Glomerular visceral epithelial cell (primary cell): ENCODE data around the gene NRROS.
A peak's percentile ranks its signal among the peaks of the same experiment; 100 is the strongest.
"Not testable (repeated sequence)": the region's sequence is repeated elsewhere in the genome, so short reads cannot be mapped to it uniquely, and the experiment has no call there.

Experiments used
- DNase-seq: peaks from one replicate; pipeline ENCODE4 v3.0.0-alpha.2; 2016; ENCODE audit errors: extremely low spot score

The NRROS gene

DNA sequence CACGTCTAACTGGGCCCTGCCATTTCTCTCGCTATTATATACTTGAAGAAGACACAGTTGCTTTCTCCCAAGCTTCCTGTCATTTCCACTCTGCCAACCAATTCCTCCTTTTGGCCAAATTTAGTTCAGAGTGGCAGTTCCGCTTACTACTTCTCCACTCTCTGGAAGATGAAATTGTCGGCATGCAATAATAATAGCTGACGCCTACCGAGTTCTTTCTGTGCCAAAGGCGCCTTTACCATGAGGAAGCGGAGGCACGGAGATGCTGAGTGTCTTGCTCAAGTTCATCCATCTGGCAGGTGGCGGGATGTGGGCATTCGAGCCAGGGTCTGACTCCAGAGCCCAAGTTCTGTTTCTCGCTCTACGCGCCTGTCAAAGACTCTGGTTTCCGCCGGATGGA is 14.6 kb upstream of the NRROS start:
- no peak for DNase-seq

DNA sequence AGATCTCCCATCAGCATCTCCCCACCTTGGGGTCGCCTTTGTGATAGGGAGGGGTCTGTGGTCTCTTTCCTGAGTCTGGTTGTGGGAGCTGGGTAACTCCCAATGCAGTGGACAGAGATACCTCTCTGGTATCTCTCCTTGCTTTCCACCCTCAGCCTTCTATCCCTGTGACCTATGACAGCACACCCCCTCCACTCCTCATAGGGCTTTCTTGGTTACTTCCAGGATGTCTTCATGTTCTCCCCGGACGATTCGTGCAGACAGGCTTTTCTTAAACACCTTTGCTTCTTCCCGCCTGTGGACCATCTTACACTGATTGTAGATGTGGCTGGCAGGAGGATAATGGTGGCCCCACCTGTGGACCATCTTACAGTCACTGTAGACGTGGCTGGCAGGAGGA is 14.2 kb upstream of the NRROS start:
- no peak for DNase-seq

DNA sequence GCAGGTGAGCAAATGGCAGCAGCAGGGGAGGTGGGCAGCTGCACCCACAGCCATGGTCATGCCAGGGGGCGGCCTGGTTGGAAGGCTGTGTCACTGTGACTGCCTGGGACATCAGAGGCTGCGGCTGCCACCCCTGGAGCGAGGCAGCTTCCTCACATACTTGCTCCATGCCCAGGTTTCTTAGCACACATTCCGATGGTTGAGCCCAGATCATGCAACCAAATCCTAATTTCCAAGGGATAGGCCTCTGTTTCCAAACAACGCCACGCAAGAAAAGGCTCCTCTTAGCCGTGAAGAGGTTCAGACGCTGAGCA is 11.6 kb upstream of the NRROS start:
- DNase-seq = no peak

- DNase-seq = no peak
These were observed 10.3 kb upstream of the NRROS start for GRCh38 chr3:196629228-196629627.

GRCh38 chr3:196631682-196632045 is 7.8 kb upstream of the NRROS start:
- no peak for DNase-seq

DNA sequence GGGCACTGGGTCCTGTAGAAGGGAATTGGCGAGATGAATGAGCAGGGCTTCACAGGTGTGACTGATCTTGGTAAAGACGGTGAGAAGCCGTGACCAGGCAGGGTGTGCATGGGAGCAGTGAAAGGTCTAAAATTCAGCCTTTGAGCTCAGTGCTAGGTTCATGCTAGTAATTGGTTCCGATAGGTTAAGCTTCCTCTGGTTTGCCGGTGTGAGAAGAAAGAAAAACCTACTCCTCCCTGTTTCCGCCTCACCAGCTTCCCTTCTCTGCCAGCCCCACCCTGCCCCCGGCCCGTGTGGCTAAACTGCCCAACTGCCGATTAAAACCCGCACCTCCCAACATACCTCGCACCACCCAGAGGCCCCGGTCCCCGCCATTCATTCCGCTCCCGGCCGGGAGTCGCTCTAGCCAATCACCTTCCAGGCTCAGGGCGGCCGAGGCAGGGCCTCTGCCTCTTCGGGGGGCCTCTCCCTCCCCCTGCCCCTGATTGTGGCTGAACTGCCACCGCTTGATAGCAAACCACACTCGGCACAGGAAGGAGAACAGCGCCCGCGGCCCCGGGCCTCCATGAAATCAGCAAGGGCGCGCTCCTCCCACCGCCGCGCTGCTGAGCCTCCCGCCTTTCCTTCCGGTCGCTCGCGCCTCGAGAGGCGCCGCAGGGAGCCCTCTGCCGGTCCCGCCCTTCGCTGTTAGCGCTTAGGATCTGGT is 7.3 kb upstream of the NRROS start:
- DNase-seq = peak; percentile 81

- no peak for DNase-seq
These were observed 5.8 kb upstream of the NRROS start for GRCh38 chr3:196633555-196634151.

GRCh38 chr3:196634224-196634623 is 5.3 kb upstream of the NRROS start:
- no peak for DNase-seq

- no peak for DNase-seq
These were observed 4.7 kb upstream of the NRROS start for GRCh38 chr3:196634829-196635228.

- DNase-seq = no peak
These were observed 2.8 kb upstream of the NRROS start for GRCh38 chr3:196636369-196637349.

DNA sequence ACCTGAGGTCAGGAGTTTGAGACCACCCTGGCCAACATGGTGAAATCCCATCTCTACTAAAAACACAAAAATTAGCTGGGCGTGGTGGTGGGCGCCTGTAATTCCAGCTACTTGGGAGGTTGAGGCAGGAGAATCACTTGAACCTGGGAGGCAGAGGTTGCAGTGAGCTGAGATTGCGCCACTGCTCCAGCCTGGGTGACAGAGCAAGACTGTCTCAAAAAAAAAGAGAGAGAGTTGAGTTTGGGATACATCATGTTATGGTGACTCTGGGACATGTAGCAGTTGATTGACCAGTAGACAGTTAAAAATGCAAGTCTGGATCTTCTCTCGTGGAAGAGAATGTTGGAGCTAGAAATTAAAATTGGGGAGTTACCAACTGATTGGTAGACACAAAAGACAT is 1.6 kb upstream of the NRROS start:
- not testable (repeated sequence) for DNase-seq

DNA sequence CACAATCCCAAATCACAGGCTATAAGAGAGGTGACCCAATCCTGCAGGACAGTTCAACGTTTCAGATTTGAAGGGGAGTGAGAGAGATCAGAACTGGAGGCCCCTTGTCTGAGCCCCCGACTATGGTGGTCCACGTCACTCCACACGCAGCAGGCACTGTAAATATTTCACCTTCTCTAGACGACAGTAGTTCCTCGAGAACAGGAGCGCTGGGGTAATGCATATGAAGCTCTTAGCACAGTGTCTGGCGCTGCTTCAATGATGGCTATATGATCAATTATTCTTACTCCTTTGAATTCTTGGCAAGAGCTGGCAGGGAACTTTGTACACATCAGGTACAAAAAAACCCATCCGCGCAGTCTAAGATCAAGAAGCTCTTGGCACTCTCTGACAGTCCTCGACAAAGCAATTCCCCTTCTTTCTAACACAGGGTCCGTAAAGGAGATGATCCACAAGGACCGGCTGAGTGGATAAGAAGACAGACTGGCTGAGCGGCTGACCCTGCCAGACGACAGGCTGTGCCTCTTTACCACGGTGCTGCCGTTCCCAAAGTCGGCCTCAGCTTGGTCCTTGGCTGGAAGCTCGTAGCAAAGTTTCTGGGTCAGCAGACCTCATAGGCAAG is 522 bp upstream of the NRROS start:
- DNase-seq = no peak

- no peak for DNase-seq
These were observed 964 bp downstream of the NRROS start for GRCh38 chr3:196640297-196641018.

- no peak for DNase-seq
These were observed 2.0 kb downstream of the NRROS start for GRCh38 chr3:196641333-196642054.

GRCh38 chr3:196642434-196642833 is 2.9 kb downstream of the NRROS start:
- no peak for DNase-seq

DNA sequence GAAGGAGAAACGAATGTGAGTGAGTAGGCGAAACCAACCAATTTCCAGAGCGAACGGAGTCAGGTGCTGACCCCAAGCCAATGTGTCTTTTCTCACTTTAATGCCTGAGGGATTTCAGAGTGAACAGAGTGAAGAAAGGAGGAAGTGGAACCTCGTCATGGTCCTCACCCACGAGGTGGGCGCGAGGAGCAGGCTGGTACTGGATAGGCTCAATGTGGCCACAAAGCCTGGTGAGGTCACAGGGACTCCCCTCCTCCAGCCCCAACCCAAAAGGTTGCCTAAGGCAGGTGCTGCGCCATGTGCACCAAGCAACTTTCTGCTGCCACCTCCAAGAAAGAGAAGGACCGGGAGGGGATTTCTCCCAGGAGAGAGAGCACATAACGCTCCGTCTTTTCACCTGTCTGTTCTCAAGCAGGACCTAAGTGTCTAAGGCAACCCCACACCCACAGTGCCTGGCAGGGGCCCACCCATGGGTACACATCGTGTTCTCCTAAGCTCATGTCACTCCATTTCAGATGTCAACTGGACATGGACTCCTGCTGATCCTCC is 3.8 kb downstream of the NRROS start:
- no peak for DNase-seq

DNA sequence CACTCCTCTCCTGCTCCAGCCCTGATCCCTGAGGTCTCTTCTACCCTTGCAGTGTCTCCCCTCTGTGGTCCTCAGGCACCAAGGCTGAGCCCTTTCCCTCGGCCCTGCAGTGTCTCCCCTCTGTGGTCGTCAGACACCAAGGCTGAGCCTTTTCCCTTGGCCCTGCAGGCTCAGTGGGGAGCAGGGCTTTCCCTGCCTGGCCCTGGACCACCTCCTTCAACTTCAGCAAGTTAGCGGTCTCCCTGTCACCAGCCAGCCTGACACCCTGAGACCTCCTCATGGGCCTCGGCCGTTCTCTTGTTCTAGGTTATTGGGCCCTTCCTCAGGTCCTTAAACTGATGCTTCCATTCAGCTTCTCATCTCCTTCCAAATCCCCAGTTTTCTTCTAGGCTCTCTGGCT is 4.3 kb downstream of the NRROS start:
- no peak for DNase-seq

DNA sequence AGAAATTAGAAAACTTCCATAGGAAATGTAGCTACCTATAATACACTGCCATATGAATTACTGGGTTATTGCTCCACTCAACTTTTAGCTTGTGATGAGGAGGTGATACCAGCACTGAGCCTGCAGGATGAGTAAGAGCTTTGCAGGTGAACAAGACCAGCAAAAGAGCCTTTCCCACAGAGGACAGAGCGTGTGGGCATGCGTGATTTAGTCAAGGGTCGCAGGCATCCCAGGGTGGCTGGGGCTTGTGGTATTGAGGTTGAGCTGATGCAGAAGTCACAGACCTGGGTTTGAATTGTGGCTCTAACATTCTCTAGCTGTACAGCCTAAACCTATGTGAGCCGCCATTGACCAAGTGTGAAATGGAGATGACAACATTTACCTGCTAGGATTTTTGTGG is 5.6 kb downstream of the NRROS start:
- no peak for DNase-seq

DNA sequence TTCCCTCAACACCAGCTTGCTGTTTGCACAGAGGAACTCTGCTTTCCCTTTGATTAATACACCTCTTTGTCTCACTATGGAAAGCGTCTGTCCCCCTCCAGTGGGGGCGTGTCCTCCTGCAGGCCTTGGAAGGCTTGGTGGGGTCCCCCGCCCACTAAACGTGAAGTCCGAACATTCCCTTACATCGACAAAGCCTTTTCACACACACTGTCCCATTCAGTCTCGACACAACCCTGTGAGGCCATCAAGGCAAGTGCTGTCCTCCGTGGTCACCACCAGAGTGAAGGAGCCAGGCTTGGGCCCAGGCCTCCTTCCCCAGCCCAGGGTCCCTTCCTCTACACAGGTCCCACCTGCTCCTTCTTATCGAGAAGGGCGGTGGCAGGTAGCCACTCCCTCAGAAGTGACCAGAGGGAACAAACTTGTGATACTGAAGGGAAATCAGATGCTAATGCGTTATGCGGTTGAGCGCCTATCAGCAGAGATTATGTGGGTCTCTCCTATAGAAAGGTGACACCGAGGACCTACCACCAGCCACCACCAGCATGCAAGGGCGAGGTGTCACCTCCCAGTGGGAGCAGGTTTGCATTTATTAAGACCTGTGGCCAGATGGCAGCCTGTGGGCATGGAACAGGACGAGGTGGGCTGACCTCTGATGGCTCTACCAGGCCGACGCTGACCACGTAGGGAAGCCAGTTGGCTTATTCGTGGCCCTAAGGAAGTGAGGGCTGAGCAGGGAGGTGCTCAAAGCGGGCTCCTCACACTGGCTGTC is 6.6 kb downstream of the NRROS start:
- DNase-seq = no peak

- no peak for DNase-seq
These were observed 7.2 kb downstream of the NRROS start for GRCh38 chr3:196646666-196647216.
